ENCODE data around the gene DYNC1I2.

DYNC1I2 gene

GRCh38 chr2:171687287-171688128 is at the start of gene DYNC1I2:
Gene DYNC1I2, plus strand, starts transcription at chr2:171687469. Its CDS starts 2,687 bp downstream, at chr2:171690156.
- peak; percentile 41 for DNase-seq (ENCODE audit: low read depth)

GRCh38 chr2:171651667-171652415 is 35.4 kb upstream of the DYNC1I2 start:
- no peak for DNase-seq (ENCODE audit: low read depth)

GRCh38 chr2:171652416-171652785 is 34.9 kb upstream of the DYNC1I2 start:
- DNase-seq (ENCODE audit: low read depth), result no peak

- no peak for DNase-seq (ENCODE audit: low read depth)
Observed at GRCh38 chr2:171655586-171655985, 31.7 kb upstream of the DYNC1I2 start.

GRCh38 chr2:171667041-171667440 is 20.2 kb upstream of the DYNC1I2 start:
- DNase-seq (ENCODE audit: low read depth), result no peak

GRCh38 chr2:171668183-171668582 is 19.1 kb upstream of the DYNC1I2 start:
- DNase-seq (ENCODE audit: low read depth), result no peak

GRCh38 chr2:171669121-171669520 is 18.1 kb upstream of the DYNC1I2 start:
- no peak for DNase-seq (ENCODE audit: low read depth)

GRCh38 chr2:171670655-171671054 is 16.6 kb upstream of the DYNC1I2 start:
- no peak for DNase-seq (ENCODE audit: low read depth)

GRCh38 chr2:171671867-171672266 is 15.4 kb upstream of the DYNC1I2 start:
- DNase-seq (ENCODE audit: low read depth), result no peak

GRCh38 chr2:171673905-171674304 is 13.4 kb upstream of the DYNC1I2 start:
- DNase-seq (ENCODE audit: low read depth), result no peak

GRCh38 chr2:171675810-171676345 is 11.4 kb upstream of the DYNC1I2 start:
- no peak for DNase-seq (ENCODE audit: low read depth)

- DNase-seq (ENCODE audit: low read depth), result no peak
Observed at GRCh38 chr2:171678619-171679018, 8.7 kb upstream of the DYNC1I2 start.

- no peak for DNase-seq (ENCODE audit: low read depth)
Observed at GRCh38 chr2:171688129-171688465, 828 bp downstream of the DYNC1I2 start.

GRCh38 chr2:171692331-171692730 is 5.1 kb downstream of the DYNC1I2 start:
- no peak for DNase-seq (ENCODE audit: low read depth)

GRCh38 chr2:171702781-171703556 is 15.7 kb downstream of the DYNC1I2 start:
- DNase-seq (ENCODE audit: low read depth), result no peak

GRCh38 chr2:171703574-171704347 is 16.5 kb downstream of the DYNC1I2 start:
- no peak for DNase-seq (ENCODE audit: low read depth)

GRCh38 chr2:171706152-171706803 is 19.0 kb downstream of the DYNC1I2 start:
- DNase-seq (ENCODE audit: low read depth), result no peak

- no peak for DNase-seq (ENCODE audit: low read depth)
Observed at GRCh38 chr2:171707752-171708151, 20.5 kb downstream of the DYNC1I2 start.

GRCh38 chr2:171709011-171709685 is 21.9 kb downstream of the DYNC1I2 start:
- DNase-seq (ENCODE audit: low read depth), result no peak

GRCh38 chr2:171711351-171711750 is 24.1 kb downstream of the DYNC1I2 start:
- DNase-seq (ENCODE audit: low read depth), result no peak

All from stimulated activated CD8-positive, alpha-beta memory T cell treated with anti-CD3 and anti-CD28 coated beads, Interleukin-12 subunit alpha, Interleukin-12 subunit beta, amount 100 ng/mL, for 1 hour (primary cell).